ENCODE data around the gene DPPA3.
"Not testable (repeated sequence)": the region's sequence is repeated elsewhere in the genome, so short reads cannot be mapped to it uniquely, and the experiment has no call there.

Gene DPPA3

DNA sequence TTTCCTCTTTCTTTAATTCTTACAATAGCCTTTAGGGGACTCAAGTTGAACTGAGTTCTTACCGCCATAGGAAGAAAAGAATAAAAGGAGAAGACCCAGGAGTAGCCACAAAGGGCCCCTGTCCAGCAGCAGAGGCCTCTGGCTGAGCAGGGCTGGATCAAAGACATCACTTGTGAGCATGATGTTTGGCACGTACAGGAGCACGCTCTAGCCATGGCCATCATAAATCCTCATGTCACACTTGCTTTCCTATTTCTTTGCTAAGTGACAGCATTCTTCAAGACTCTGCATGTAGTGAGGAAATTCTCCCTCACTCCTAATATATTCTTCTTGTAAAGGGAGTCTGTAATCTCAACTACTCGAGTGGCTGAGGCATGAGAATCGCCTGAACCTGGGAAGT is 20.3 kb downstream of the DPPA3 start:
- no peak for DNase-seq

- no peak for DNase-seq
Measured at GRCh38 chr12:7732993-7733392, 21.8 kb downstream of the DPPA3 start.

- no peak for DNase-seq
Measured at GRCh38 chr12:7747246-7747645, 36.0 kb downstream of the DPPA3 start, which contains the start of gene CLEC4C. TSS of gene CLEC4C (minus strand) at chr12:7747375. CDS start at chr12:7747348, 27 bp downstream.

DNA sequence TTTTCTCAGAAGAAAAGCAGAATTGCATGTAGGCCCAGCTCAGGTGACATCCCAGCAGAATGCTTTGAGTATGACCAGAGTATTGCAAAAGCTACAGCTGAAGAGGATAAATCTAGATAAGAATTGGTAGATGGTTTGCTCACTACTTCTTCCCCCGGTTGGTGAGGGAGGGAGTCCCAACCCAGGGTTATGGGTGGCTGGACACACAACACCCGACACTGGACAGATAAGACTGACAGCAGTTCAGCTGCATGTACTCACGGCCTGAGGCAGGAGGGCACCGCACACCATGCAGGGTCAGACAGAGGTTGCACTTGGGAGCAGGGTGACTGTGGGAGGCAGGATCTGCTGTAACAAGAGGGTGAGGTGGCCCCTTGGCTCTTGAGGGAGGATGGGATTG is 37.6 kb downstream of the DPPA3 start:
- no peak for DNase-seq

DNA sequence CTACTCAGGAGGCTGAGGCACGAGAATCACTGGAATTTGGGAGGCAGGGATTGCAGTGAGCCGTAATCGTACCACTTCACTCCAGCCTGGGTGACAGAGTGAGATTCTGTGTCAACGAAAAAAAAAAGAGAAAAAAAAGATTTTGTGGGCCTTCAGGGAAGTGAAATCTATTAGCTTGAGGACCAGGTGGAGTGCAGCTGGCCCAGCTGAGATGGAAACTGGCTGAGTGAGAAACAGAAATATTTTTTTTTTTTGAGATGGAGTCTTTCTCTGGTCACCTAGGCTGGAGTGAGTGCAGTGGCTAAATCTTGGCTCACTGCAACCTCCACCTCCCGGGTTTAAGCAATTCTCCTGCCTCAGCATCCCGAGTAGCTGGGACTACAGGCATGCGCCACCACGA is 38.2 kb downstream of the DPPA3 start:
- no peak for DNase-seq

DNA sequence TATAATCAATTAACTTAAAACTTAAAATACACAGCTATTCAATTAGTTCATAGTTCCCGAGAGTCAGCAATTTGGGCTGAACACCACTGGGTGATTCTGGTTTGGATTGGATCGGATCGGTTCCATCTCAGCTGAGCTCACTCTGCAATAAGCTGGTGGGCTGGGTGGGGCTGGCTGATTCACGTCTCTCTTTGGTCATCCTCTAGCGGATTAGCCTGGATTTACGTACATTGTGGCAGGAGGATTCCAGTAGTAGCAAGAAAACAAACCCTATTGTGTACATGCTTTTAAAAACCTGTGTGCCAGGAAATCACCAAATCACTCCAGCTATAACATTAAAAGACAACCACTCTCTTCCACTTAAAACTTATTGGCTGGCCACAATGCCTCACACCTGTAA is 39.1 kb downstream of the DPPA3 start:
- DNase-seq = no peak

DNA sequence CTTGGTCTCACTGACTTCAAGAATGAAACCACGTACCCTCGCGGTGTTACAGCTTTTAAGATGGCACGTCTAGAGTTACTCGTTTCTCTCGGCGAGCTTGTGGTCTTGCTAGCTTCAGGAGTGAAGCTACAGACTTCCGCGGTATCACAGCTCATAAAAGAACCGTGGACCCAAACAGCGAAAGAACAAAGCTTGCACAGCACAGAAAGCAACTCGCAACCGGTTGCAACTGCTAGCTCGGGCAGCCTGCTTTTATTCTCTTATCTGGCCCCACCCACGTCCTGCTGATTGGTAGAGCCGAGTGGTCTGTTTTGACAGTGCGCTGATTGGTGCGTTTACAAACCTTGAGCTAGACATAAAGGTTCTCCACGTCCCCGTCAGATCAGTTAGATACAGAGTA is 40.2 kb downstream of the DPPA3 start:
- no peak for DNase-seq

DNA sequence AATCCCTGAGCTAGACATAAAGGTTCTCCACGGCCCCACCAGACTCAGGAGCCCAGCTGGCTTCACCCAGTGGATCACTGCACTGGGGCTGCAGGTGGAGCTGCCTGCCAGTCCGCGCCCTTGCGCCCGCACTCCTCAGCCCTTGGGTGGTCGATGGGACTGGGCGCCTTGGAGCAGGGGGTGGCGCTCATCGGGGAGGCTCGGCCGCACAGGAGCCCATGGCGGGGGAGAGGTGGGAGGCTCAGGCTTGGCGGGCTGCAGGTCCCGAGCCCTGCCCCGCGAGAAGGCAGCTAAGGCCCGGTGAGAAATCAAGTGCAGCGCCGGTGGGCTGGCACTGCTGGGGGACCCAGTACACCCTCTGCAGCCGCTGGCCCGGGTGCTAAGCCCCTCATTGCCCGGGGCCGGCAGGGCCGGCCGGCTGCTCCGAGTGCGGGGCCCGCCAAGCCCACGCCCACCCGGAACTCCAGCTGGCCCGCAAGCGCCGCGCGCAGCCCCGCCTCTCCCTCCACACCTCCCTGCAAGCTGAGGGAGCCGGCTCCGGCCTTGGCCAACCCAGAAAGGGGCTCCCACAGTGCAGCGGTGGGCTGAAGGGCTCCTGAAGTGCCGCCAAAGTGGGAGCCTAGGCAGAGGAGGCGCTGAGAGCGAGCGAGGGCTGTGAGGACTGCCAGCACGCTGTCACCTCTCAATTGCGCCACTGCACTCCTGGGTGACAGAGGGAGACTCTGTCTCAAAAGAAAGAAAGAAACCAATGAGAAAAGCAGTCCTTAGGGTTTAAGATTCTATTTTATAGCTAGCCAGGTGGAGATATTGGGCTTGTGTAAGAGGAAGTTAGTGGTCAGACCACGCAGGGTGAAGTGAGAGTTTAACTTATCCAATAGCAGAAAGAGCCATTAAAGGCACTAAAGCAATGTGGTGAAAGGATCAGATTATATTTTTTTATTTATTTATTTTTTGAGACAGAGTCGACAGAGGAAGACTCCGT is 41.0 kb downstream of the DPPA3 start:
- DNase-seq = not testable (repeated sequence)

DNA sequence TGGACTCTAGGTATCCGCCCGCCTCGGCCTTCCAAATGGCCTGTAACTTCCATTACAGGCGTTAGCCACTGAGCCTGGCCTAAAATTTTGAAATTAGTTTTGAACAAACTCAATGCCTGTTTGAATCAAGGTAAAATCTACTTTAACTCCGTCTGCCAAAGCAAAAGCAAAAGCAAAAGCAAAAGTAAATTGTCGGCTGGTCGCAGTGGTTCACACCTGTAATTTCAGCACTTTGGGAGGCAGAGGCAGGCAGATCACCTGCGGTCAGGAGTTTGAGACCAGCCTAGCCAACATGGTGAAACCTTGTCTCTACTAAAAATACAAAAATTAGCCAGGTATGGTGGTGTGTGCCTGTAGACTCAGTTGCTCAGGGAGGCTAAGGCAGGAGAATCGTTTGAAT is 44.4 kb downstream of the DPPA3 start:
- not testable (repeated sequence) for DNase-seq

DNA sequence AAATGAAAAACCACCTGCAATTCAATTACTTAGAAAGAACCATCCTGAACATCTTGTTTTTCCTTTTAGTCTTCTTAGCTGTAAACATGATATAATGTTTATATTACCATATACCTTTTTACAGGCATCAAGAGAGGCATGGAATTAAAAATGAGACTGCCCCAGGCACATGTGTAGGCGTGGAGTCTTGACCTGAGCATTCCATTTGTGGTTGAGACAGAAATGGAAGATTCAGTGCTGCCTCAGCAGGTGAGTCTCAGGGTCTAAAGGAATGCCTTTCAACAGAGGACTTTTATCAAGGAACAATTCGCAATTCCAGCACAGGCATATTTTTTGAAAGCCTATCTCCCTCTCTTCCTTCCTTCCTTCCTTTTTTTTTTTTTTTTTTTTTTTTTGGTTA is 45.8 kb downstream of the DPPA3 start:
- DNase-seq = no peak

DNA sequence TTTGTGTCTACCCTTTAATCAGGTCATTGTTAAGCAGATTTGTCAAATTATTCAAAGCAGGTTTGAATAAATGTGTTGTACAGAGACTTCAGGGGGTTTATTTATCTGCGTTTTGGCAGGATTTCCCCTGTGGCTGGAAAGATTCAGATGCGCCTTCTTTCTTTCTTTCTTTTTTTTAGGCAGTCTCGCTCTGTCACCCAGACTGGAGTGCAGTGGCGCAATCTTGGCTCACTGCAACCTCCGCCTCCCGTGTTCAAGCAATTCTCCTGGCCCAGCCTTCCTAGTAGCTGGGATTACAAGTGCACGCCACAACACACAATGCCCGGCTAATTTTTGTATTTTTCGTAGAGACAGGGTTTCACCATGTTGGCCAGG is 47.5 kb downstream of the DPPA3 start:
- DNase-seq = no peak

Measured in NCI-H510A treated with DMSO at 0.1 percent for 48 hours (cell line).